ENCODE data around the gene SPOCK1.

Gene SPOCK1

GRCh38 chr5:137496919-137497318 lies 2.2 kb downstream of the SPOCK1 start:
- no peak for DNase-seq (ENCODE audit: low read depth)
- TF ChIP-seq CTCF (conservative IDR thresholded peaks at IDR 0.05; ENCODE audit: low read depth, low read length): no peak
- no peak overlapping the region for H3K4me3 ChIP-seq (ENCODE audit: low read length)

- no peak for DNase-seq (ENCODE audit: low read depth)
- TF ChIP-seq CTCF (conservative IDR thresholded peaks at IDR 0.05; ENCODE audit: low read depth, low read length): no peak
- H3K4me3 ChIP-seq (ENCODE audit: low read length): no peak overlapping the region
Observed at GRCh38 chr5:137492331-137492730, 6.8 kb downstream of the SPOCK1 start.

GRCh38 chr5:137491121-137491520 lies 8.0 kb downstream of the SPOCK1 start:
- no peak for TF ChIP-seq CTCF (conservative IDR thresholded peaks at IDR 0.05; ENCODE audit: low read depth, low read length)
- H3K4me3 ChIP-seq (ENCODE audit: low read length): no peak overlapping the region
- DNase-seq (ENCODE audit: low read depth): peak; percentile 62

- no peak for DNase-seq (ENCODE audit: low read depth)
- no peak for TF ChIP-seq CTCF (conservative IDR thresholded peaks at IDR 0.05; ENCODE audit: low read depth, low read length)
- H3K4me3 ChIP-seq (ENCODE audit: low read length): no peak overlapping the region
Observed at GRCh38 chr5:137490591-137490990, 8.5 kb downstream of the SPOCK1 start.

- H3K4me3 ChIP-seq (ENCODE audit: low read length): no peak overlapping the region
- DNase-seq (ENCODE audit: low read depth): no peak
- TF ChIP-seq CTCF (conservative IDR thresholded peaks at IDR 0.05; ENCODE audit: low read depth, low read length): no peak
Observed at GRCh38 chr5:137488974-137489373, 10.2 kb downstream of the SPOCK1 start.

- DNase-seq (ENCODE audit: low read depth): no peak
- H3K4me3 ChIP-seq (ENCODE audit: low read length): no peak overlapping the region
- no peak for TF ChIP-seq CTCF (conservative IDR thresholded peaks at IDR 0.05; ENCODE audit: low read depth, low read length)
Observed at GRCh38 chr5:137488516-137488915, 10.6 kb downstream of the SPOCK1 start.

- no peak for DNase-seq (ENCODE audit: low read depth)
- no peak for TF ChIP-seq CTCF (conservative IDR thresholded peaks at IDR 0.05; ENCODE audit: low read depth, low read length)
- H3K4me3 ChIP-seq (ENCODE audit: low read length): no peak overlapping the region
Observed at GRCh38 chr5:137487600-137487999, 11.5 kb downstream of the SPOCK1 start.
